T-helper 1 cell treated with Interleukin-12 subunit alpha and Interleukin-12 subunit beta and Interleukin-4 antibody, amounts not matched to agents 30 μg/mL and 1 μg/mL, for 36 hours (primary cell): ENCODE measurements around the gene GNG12.

Source experiments
- H3K27ac Mint-ChIP-seq: one replicate; pipeline ENCODE4 v1.8.0; 2021; ENCODE audit warnings: mild to moderate bottlenecking, mixed read lengths
- H3K27me3 Mint-ChIP-seq: one replicate; pipeline ENCODE4 v1.8.0; 2021; ENCODE audit warnings: low read depth, mixed read lengths
- H3K36me3 Mint-ChIP-seq: one replicate; pipeline ENCODE4 v1.8.0; 2021; ENCODE audit warnings: low read depth, mixed read lengths
- H3K4me1 Mint-ChIP-seq: one replicate; pipeline ENCODE4 v1.8.0; 2021; ENCODE audit warnings: low read depth, mixed read lengths
- H3K4me3 Mint-ChIP-seq: one replicate; pipeline ENCODE4 v1.8.0; 2021; ENCODE audit warnings: mild to moderate bottlenecking, moderate library complexity, mixed read lengths
- H3K9me3 Mint-ChIP-seq: one replicate; pipeline ENCODE4 v1.8.0; 2021; ENCODE audit warnings: mixed read lengths

Gene GNG12

GRCh38 chr1:67721112-67721511 lies 112.2 kb downstream of the GNG12 start:
- H3K4me1 Mint-ChIP-seq: peaks cover under 1% of the 10 kb centered on the region
- H3K27ac Mint-ChIP-seq: no peak overlapping the region
- no peak overlapping the region for H3K4me3 Mint-ChIP-seq
- H3K36me3 Mint-ChIP-seq: no peaks in the 10 kb centered on the region
- peaks cover 4% of the 10 kb centered on the region for H3K27me3 Mint-ChIP-seq
- no peaks in the 10 kb centered on the region for H3K9me3 Mint-ChIP-seq

GRCh38 chr1:67719329-67720196 lies 113.7 kb downstream of the GNG12 start:
- H3K36me3 Mint-ChIP-seq: no peaks in the 10 kb centered on the region
- H3K4me3 Mint-ChIP-seq: no peak overlapping the region
- H3K27ac Mint-ChIP-seq: no peak overlapping the region
- H3K9me3 Mint-ChIP-seq: no peaks in the 10 kb centered on the region
- H3K4me1 Mint-ChIP-seq: no peaks in the 10 kb centered on the region
- H3K27me3 Mint-ChIP-seq: peaks cover 4% of the 10 kb centered on the region

GRCh38 chr1:67717876-67718275 lies 115.4 kb downstream of the GNG12 start:
- no peaks in the 10 kb centered on the region for H3K9me3 Mint-ChIP-seq
- H3K27me3 Mint-ChIP-seq: peaks cover 4% of the 10 kb centered on the region
- no peaks in the 10 kb centered on the region for H3K4me1 Mint-ChIP-seq
- H3K4me3 Mint-ChIP-seq: no peak overlapping the region
- no peak overlapping the region for H3K27ac Mint-ChIP-seq
- H3K36me3 Mint-ChIP-seq: no peaks in the 10 kb centered on the region

GRCh38 chr1:67716800-67717199 lies 116.5 kb downstream of the GNG12 start:
- H3K4me1 Mint-ChIP-seq: no peaks in the 10 kb centered on the region
- no peak overlapping the region for H3K27ac Mint-ChIP-seq
- H3K27me3 Mint-ChIP-seq: peaks cover 4% of the 10 kb centered on the region
- H3K36me3 Mint-ChIP-seq: no peaks in the 10 kb centered on the region
- H3K4me3 Mint-ChIP-seq: no peak overlapping the region
- no peaks in the 10 kb centered on the region for H3K9me3 Mint-ChIP-seq

- H3K27ac Mint-ChIP-seq: no peak overlapping the region
- H3K27me3 Mint-ChIP-seq: peaks cover 7% of the 10 kb centered on the region
- H3K36me3 Mint-ChIP-seq: no peaks in the 10 kb centered on the region
- peaks cover 6% of the 10 kb centered on the region for H3K4me1 Mint-ChIP-seq
- no peak overlapping the region for H3K4me3 Mint-ChIP-seq
- no peaks in the 10 kb centered on the region for H3K9me3 Mint-ChIP-seq
These were observed 117.4 kb downstream of the GNG12 start for GRCh38 chr1:67715819-67716218.

- no peaks in the 10 kb centered on the region for H3K36me3 Mint-ChIP-seq
- no peak overlapping the region for H3K27ac Mint-ChIP-seq
- H3K4me3 Mint-ChIP-seq: no peak overlapping the region
- H3K9me3 Mint-ChIP-seq: no peaks in the 10 kb centered on the region
- peaks cover 6% of the 10 kb centered on the region for H3K4me1 Mint-ChIP-seq
- H3K27me3 Mint-ChIP-seq: peaks cover 7% of the 10 kb centered on the region
These were observed 120.0 kb downstream of the GNG12 start for GRCh38 chr1:67713057-67713846.

GRCh38 chr1:67711855-67712212 lies 121.4 kb downstream of the GNG12 start:
- Mint-ChIP-seq H3K27me3 (peaks cover 7% of the 10 kb centered on the region), H3K9me3 (no peaks in the 10 kb centered on the region), H3K27ac (no peak overlapping the region), H3K4me1 (peaks cover 6% of the 10 kb centered on the region), H3K4me3 (no peak overlapping the region), H3K36me3 (no peaks in the 10 kb centered on the region)

- Mint-ChIP-seq H3K36me3 (no peaks in the 10 kb centered on the region), H3K27ac (no peak overlapping the region), H3K9me3 (no peaks in the 10 kb centered on the region), H3K27me3 (peaks cover 3% of the 10 kb centered on the region), H3K4me3 (no peak overlapping the region), H3K4me1 (peaks cover 6% of the 10 kb centered on the region)
These were observed 122.0 kb downstream of the GNG12 start for GRCh38 chr1:67711158-67711854.

GRCh38 chr1:67710417-67710816 lies 122.8 kb downstream of the GNG12 start:
- H3K36me3 Mint-ChIP-seq: no peaks in the 10 kb centered on the region
- no peak overlapping the region for H3K27ac Mint-ChIP-seq
- H3K9me3 Mint-ChIP-seq: no peaks in the 10 kb centered on the region
- peaks cover 9% of the 10 kb centered on the region for H3K27me3 Mint-ChIP-seq
- H3K4me3 Mint-ChIP-seq: no peak overlapping the region
- peaks cover 6% of the 10 kb centered on the region for H3K4me1 Mint-ChIP-seq

GRCh38 chr1:67708606-67709005 lies 124.7 kb downstream of the GNG12 start:
- H3K9me3 Mint-ChIP-seq: no peaks in the 10 kb centered on the region
- H3K27me3 Mint-ChIP-seq: peaks cover 9% of the 10 kb centered on the region
- no peak overlapping the region for H3K27ac Mint-ChIP-seq
- H3K36me3 Mint-ChIP-seq: no peaks in the 10 kb centered on the region
- no peak overlapping the region for H3K4me3 Mint-ChIP-seq
- peaks cover 6% of the 10 kb centered on the region for H3K4me1 Mint-ChIP-seq

GRCh38 chr1:67705735-67706453 lies 127.4 kb downstream of the GNG12 start:
- H3K4me1 Mint-ChIP-seq: peaks cover under 1% of the 10 kb centered on the region
- peaks cover 6% of the 10 kb centered on the region for H3K27me3 Mint-ChIP-seq
- no peaks in the 10 kb centered on the region for H3K9me3 Mint-ChIP-seq
- H3K36me3 Mint-ChIP-seq: no peaks in the 10 kb centered on the region
- H3K27ac Mint-ChIP-seq: no peak overlapping the region
- H3K4me3 Mint-ChIP-seq: no peak overlapping the region

- Mint-ChIP-seq H3K27ac (no peak overlapping the region), H3K9me3 (no peaks in the 10 kb centered on the region), H3K27me3 (peaks cover 6% of the 10 kb centered on the region), H3K4me3 (no peak overlapping the region), H3K36me3 (no peaks in the 10 kb centered on the region), H3K4me1 (no peaks in the 10 kb centered on the region)
These were observed 128.9 kb downstream of the GNG12 start for GRCh38 chr1:67704351-67704750.

GRCh38 chr1:67701876-67702275 lies 131.4 kb downstream of the GNG12 start:
- no peaks in the 10 kb centered on the region for H3K4me1 Mint-ChIP-seq
- no peak overlapping the region for H3K4me3 Mint-ChIP-seq
- H3K27me3 Mint-ChIP-seq: peaks cover 6% of the 10 kb centered on the region
- H3K9me3 Mint-ChIP-seq: no peaks in the 10 kb centered on the region
- no peaks in the 10 kb centered on the region for H3K36me3 Mint-ChIP-seq
- no peak overlapping the region for H3K27ac Mint-ChIP-seq
